NCI-H128 (cell line): ENCODE data around the gene NBEAL2.

ENCODE experiments used
- DNase-seq: peaks from one replicate; lab custom pipeline; 2025; ENCODE audit not compliant: unreplicated experiment; lab: John Stamatoyannopoulos, UW

The NBEAL2 gene

GRCh38 chr3:46999516-47000197 lies 20.2 kb downstream of the NBEAL2 start:
- DNase-seq: no peak

DNA sequence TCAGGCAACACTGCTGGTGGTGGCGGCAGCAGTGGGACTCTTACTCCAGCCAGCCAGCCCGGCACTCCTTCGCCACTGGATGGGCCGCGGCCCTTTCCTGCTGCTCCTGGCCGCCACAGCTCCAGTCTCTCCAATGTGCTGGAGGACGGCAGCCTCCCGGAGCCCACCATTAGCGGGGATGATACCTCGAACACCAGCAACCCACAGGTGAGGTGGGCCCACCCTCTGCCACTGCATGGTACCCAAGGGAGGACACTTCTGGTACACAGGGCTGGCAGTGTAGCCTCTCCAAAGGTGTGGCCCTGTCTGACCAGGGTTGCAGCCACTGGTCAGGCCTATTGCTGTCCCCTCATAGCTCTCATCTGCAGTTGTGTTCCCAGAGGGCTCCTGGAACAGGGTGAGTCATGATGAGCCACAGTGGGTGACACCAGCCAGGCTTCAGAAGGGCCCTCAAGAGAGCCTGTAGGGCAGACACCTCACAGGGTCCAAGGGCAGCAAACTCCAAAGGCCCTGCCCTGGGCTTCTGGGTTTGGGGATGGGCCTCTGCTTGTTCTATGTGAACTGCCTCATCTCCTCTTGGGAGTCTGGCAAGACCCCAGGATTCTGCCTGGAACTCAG lies 20.8 kb downstream of the NBEAL2 start:
- no peak for DNase-seq

DNA sequence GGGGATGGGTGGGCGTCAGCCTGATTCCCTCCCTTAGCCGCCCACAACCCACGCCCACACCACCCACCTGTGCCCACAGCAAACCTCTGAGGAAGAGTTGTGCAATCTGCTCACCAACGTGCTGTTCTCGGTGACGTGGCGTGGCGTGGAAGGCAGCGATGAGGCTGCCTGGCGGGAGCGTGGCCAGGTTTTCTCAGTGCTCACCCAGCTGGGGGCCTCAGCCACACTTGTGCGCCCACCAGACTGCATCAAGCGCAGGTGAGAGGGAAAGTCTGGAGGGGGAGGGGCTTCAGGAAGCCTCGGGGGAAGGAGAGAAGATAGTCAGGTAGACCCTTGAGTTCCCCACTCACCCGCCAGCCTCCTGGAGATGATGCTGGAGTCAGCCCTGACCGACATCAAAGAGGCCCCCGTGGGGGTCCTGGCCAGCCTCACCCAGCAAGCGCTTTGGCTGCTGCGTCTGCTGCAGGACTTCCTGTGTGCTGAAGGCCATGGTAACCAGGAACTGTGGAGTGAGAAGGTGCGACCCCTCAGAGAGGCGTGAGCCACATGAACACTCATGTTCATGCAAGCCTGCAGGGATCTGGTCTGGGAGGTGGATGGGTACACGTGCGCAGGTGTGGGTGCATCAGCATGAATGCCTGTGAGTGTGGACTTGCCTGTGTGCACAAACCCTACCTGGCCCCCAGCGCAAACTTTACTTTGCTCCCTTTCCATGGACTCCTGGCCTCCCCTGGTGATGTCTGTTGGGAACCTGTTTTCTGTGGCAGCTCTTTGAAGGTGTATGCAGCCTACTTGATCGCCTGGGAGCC lies 21.7 kb downstream of the NBEAL2 start:
- DNase-seq: no peak

GRCh38 chr3:47001731-47002170 lies 22.3 kb downstream of the NBEAL2 start:
- no peak for DNase-seq

DNA sequence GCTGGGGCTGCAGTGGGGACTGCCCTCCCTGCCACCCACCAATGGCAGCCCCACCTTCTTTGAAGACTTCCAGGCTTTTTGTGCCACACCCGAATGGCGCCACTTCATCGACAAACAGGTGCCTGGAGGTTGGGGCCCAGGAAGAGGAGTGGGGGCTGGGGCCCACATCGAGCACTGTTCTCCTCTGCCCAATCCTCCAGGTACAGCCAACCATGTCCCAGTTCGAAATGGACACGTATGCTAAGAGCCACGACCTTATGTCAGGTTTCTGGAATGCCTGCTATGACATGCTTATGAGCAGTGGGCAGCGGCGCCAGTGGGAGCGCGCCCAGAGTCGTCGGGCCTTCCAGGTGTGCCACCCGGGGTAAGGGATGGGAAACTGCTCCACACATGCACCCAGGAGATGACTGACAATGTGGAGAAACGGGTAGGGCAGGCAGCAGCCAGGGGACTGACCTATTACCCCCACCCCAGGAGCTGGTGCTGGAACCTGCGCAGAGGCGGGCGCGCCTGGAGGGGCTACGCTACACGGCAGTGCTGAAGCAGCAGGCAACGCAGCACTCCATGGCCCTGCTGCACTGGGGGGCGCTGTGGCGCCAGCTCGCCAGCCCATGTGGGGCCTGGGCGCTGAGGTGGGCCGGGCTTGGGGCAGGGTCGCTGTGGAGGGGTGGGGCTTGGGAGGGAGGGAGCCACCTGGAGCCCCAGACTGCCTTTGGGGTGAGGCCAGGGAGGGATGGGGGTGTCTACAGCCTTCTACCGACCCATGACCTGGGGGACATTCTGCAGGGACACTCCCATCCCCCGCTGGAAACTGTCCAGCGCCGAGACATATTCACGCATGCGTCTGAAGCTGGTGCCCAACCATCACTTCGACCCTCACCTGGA lies 22.9 kb downstream of the NBEAL2 start:
- no peak for DNase-seq

GRCh38 chr3:47003056-47003410 lies 23.6 kb downstream of the NBEAL2 start:
- no peak for DNase-seq

DNA sequence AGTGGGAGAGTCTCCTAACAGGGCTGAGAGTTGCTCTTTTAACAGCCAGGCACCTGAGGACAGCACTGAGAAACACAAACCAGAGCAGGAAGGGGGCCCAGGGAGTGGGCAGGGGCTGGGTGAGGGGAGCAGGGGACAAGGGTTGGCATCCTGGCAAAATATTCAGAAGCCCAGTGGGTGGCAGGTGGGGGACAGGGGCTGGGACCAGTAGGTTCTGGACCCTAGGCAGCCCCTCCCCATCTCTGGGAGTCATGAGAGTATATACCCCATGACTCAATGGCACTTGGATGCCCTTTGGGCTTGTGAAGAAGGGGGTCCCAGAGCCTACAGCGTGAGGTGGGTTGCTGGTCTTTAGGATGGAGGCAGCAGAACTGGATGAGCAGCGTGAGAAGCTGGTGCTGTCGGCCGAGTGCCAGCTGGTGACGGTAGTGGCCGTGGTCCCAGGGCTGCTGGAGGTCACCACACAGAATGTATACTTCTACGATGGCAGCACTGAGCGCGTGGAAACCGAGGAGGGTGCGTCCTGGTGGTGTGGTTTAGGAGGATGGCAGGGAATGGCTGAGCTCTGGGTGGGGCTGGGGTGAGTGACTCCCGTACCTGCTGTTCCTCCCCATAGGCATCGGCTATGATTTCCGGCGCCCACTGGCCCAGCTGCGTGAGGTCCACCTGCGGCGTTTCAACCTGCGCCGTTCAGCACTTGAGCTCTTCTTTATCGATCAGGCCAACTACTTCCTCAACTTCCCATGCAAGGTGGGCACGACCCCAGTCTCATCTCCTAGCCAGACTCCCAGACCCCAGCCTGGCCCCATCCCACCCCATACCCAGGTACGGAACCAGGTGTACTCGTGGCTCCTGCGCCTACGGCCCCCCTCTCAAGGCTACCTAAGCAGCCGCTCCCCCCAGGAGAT lies 24.2 kb downstream of the NBEAL2 start:
- no peak for DNase-seq

DNA sequence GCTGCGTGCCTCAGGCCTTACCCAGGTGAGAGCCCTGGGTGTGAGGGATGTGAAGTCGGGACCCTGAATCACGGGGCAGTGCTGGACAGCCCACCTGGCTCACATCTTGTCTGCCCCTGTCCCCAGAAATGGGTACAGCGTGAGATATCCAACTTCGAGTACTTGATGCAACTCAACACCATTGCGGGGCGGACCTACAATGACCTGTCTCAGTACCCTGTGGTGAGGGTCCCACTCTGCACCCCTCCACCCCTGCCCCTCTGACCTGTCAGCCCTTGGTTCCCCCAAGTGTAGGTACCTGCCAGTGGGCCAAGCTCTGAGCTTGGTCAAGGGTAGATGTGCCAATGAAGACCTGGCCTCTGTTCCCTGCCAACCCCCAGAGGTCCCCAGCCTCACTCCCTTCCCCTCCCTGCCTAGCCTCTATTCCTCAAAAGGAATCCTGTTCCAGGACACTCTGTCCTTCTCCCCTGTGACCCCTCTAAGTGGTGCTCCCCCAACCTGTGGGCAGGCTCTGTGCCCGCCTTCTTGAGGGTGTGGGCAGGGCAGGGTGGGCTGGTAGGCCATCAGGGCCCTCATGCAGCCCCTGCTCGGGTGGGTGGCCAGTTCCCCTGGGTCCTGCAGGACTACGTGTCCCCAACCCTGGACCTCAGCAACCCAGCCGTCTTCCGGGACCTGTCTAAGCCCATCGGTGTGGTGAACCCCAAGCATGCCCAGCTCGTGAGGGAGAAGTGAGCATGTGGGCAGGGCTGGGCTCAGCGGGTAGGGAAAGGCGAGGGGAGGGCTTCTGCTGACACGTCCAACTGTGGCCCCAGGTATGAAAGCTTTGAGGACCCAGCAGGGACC lies 25.1 kb downstream of the NBEAL2 start:
- DNase-seq: no peak

- DNase-seq: no peak
Measured at GRCh38 chr3:47005212-47006144, 26.0 kb downstream of the NBEAL2 start.

GRCh38 chr3:47006145-47006651 lies 26.7 kb downstream of the NBEAL2 start:
- DNase-seq: no peak

DNA sequence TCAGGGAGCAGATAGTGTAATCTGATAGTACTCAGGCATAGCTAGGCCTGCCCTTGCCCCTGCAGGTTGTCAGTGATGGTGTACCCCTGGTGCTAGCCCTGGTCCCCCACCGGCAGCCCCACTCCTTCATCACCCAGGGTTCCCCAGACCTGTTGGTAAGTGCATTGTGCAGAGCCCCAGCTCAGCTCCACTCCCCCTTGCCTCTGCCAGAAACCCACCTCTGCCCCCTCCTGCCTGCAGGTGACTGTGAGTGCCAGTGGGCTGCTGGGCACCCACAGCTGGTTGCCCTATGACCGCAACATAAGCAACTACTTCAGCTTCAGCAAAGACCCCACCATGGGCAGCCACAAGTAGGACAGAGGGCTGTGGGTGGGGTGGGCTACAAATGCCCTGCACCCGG lies 27.5 kb downstream of the NBEAL2 start:
- no peak for DNase-seq

DNA sequence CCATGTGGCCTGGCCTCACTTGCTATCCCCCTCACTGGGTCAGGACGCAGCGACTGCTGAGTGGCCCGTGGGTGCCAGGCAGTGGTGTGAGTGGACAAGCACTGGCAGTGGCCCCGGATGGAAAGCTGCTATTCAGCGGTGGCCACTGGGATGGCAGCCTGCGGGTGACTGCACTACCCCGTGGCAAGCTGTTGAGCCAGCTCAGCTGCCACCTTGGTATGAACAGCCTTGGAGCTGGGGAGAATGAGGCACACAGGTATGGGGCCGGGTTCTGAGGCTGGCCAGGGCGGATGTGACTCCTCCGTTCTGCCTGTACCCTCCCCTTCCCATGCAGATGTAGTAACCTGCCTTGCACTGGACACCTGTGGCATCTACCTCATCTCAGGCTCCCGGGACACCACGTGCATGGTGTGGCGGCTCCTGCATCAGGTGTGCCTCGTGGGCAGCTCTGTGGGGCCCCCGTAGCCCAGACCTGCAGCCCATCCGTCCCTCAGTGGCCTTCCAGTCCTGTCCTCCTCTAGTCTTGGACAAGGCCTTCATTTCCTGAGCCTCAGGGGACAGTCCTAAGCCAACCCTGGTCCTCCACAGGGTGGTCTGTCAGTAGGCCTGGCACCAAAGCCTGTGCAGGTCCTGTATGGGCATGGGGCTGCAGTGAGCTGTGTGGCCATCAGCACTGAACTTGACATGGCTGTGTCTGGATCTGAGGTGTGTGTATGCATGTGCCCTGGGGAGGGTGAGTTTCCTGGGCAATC lies 28.2 kb downstream of the NBEAL2 start:
- no peak for DNase-seq

GRCh38 chr3:47008234-47008796 lies 28.8 kb downstream of the NBEAL2 start:
- DNase-seq: no peak

GRCh38 chr3:47008851-47009224 lies 29.4 kb downstream of the NBEAL2 start:
- DNase-seq: no peak

DNA sequence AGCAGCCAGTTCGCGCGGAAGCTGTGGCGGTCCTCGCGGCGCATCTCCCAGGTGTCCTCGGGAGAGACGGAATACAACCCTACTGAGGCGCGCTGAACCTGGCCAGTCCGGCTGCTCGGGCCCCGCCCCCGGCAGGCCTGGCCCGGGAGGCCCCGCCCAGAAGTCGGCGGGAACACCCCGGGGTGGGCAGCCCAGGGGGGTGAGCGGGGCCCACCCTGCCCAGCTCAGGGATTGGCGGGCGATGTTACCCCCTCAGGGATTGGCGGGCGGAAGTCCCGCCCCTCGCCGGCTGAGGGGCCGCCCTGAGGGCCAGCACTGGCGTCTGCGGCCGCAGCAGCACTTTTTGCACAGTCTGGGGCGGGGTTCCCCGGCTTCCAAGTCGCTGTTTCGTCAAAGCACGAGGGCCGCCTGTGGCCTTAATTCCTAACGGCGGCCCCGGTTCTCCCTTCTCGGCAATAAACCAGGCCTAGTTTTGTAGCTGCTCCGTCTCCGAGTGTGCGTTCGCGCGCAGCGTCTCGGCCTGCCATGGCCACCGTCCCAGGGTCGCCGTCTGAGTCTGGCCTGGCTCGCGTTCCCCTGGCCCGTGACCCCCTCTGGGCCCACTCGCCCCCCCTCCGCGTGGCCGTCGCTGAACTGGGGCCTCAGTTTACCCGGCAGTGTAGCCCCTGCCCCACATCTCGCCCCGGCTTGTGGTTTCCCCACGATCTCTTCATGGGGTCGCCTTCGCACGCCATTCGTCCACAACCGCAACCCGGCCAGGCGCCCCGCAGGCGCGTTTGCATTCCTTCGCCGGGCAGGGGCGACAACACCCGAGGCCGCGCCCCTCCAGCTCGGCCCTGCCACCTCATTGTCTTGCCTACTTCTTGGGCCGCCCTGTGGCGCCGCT lies 30.0 kb downstream of the NBEAL2 start:
- peak; percentile 79 for DNase-seq

DNA sequence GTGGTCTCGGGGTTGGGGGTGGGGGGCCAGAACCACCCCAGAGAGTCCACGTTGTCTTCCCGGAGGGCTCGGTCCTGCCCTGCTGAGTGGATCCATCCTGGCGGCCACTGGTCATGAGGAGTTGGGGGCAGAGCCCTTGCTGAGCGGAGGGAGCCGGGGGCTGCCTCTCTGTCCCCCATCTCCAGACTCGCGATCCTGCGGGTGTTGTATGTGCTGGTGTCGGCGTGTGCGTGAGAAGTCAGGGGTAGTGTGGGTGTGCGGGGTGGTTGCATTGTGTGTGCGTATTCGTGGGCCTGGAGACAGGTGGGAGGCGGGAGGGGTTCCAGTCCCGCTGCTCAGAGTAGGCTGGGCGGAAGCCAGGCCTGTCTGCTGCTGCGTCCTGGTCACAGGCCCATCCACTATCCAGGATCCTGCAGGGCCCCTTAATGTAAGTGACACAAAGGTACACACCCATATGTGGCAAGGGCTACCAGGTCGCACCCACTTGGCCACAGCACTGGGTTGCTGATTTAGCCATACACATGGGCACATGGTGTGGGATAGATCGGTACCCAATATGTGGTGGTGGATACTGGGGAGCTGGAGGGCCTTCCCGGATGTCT lies 30.7 kb downstream of the NBEAL2 start:
- no peak for DNase-seq
